ENCODE data around the gene SIDT2. TPM values are rescaled to one million over a fixed set of nuclear protein-coding genes. Genes with fewer than 3 reads are reported as not detected.

The SIDT2 gene
- total and polyA plus RNA-seq, 2 of the 4 experiments (the other 2 are of a cell fraction): 7.3 to 30.3 TPM

DNA sequence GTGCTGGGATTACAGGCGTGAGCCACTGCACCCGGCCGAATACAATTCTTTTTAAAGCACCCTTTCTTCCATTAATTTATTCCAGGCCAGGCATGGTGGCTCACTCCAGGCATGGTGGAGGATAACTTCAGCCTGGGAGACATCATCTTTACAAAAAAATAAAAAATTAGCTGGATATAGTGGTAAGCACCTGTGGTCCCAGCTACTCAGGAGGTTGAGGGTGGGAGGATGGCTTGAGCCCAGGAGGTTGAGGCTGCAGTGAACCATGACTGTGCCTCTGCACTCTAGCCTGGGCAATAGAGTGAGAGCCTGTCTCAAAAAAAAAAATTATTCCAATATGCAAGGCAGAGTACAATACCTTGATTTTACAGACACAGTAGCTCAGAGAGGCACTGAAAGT lies 32.1 kb downstream of the SIDT2 start:
- no peak overlapping the region for H2AFZ ChIP-seq (replicated peaks; ENCODE audit: low read length, poor library complexity)
- H4K5ac ChIP-seq (ENCODE audit: low read depth, low read length): no peak overlapping the region
- no peak overlapping the region for H4K8ac ChIP-seq (ENCODE audit: low read depth in 2 of 2, low read length in 2 of 2)
- no peaks in the 10 kb centered on the region for H3K27me3 ChIP-seq (ENCODE audit: control insufficient read depth, insufficient read depth, low read length)
- H2BK120ac ChIP-seq (ENCODE audit: low read depth, low read length): no peak overlapping the region
- H3K18ac ChIP-seq (ENCODE audit: low read depth, low read length): no peak overlapping the region
- intact Hi-C loops (cut with micrococcal nuclease): no loop called here
- POLR2A ChIA-PET (ENCODE audit: unreplicated experiment): no interaction called here
- no peak overlapping the region for H2AK9ac ChIP-seq (replicated peaks; ENCODE audit: low read depth, low read length, poor library complexity)
- no peak overlapping the region for H3K56ac ChIP-seq (ENCODE audit: extremely low read depth, insufficient read depth, low read length)
- H3K9me3 ChIP-seq (ENCODE audit: control insufficient read depth, insufficient read depth, low read length): no peaks in the 10 kb centered on the region
- H2AK5ac ChIP-seq (ENCODE audit: low read depth, low read length): no peak overlapping the region
- no peak overlapping the region for H3K23ac ChIP-seq (ENCODE audit: low read depth, low read length)
- CTCF ChIA-PET: interaction anchor here (1.6 kb wide), 1 partner anchor 10 kb away, joined by 3 read pairs; no protein-coding TSS in a partner anchor
- H3K27ac ChIP-seq (ENCODE audit: insufficient read depth, low read length): no peak overlapping the region; the same call in 1 of the 2 replicates
- H2BK15ac ChIP-seq (ENCODE audit: low read depth, low read length): no peak overlapping the region
- no peak overlapping the region for H3K4me3 ChIP-seq (ENCODE audit: insufficient read depth, low read depth, low read length)
- H2BK5ac ChIP-seq (ENCODE audit: low read depth, low read length, poor library complexity, severe bottlenecking): no peak overlapping the region
- H3K36me3 ChIP-seq (ENCODE audit: control insufficient read depth, insufficient read depth, low read length): peaks cover 17% of the 10 kb centered on the region
- no peak overlapping the region for H4K91ac ChIP-seq (ENCODE audit: insufficient read depth, low read depth, low read length)
- dilution Hi-C loops (cut with HindIII; ENCODE audit: low sequenced_read_pairs, unreplicated experiment): no loop called here
- H3K9ac ChIP-seq (ENCODE audit: low read depth, low read length): no peak overlapping the region
- H3K4ac ChIP-seq (ENCODE audit: low read depth, low read length): no peak overlapping the region
- H3K79me1 ChIP-seq (ENCODE audit: low read depth in 1 of 2, low read length in 2 of 2): peaks cover 0 to 9% of the 10 kb centered on the region in 2 experiments; a peak in 1 of 4 replicates
- no peaks in the 10 kb centered on the region; the same call in 1 of the 2 replicates for H3K4me1 ChIP-seq (ENCODE audit: control insufficient read depth, insufficient read depth, low read length)
- ATAC-seq (ENCODE audit: low read depth): no peak
- DNase-seq: no peak
- H3K4me2 ChIP-seq (ENCODE audit: low read depth, low read length): no peak overlapping the region
- WGBS, 2 experiments (ENCODE audit: extremely low coverage in 2 of 2, insufficient read length in 1 of 2): no CpG with 5 or more reads among the region's 3 CpGs
- no peak overlapping the region for H2BK20ac ChIP-seq (ENCODE audit: low read depth, low read length)
- in situ Hi-C loops (cut with MboI; ENCODE audit: low sequenced_read_pairs): no loop called here
- BruUV-seq (replicated peaks): no TSS peak
- no peaks in the 10 kb centered on the region for H4K20me1 ChIP-seq (ENCODE audit: insufficient read depth, low read length)
- H3K14ac ChIP-seq (replicated peaks; ENCODE audit: low read depth, low read length): no peak overlapping the region
- H3K9me1 ChIP-seq (ENCODE audit: insufficient read depth, low read length): no peaks in the 10 kb centered on the region
- no peak for TF ChIP-seq RFX5 (IDR thresholded peaks at IDR 0.05; ENCODE audit: low read depth, low read length)
- peak; percentile 33 for TF ChIP-seq POLR2A (IDR thresholded peaks at IDR 0.05; ENCODE audit: low read depth, low read length)
